IMR-90 (cell line): ENCODE measurements around the gene LEUTX.

Experiments used
- BHLHE40 ChIP-seq: fragments of 150-350 bp; IDR thresholded peaks from 2 replicates; pipeline ENCODE4 v1.6.1; 2016; ENCODE audit warnings: mild to moderate bottlenecking, low read depth, low read length
- CEBPB ChIP-seq: IDR thresholded peaks from 2 replicates; pipeline ENCODE4 v1.6.1; 2012; ENCODE audit warnings: low read depth, low read length, improper control_type of control experiment
- CTCF ChIP-seq: conservative IDR thresholded peaks from 2 replicates; pipeline ENCODE4 v1.5.1; 2012; ENCODE audit warnings: mild to moderate bottlenecking, low read depth, low read length, improper control_type of control experiment
- FOS ChIP-seq: fragments of 150-350 bp; IDR thresholded peaks from 2 replicates; pipeline ENCODE4 v1.6.1; 2016; ENCODE audit warnings: low read depth, low read length
- MAFK ChIP-seq: IDR thresholded peaks from 2 replicates; pipeline ENCODE4 v1.6.1; 2012; ENCODE audit warnings: low read depth, low read length, improper control_type of control experiment
- MXI1 ChIP-seq: IDR thresholded peaks from 2 replicates; pipeline ENCODE4 v1.6.1; 2012; ENCODE audit warnings: low read depth, mild to moderate bottlenecking, low read length, moderate library complexity, borderline replicate concordance
- NFE2L2 ChIP-seq: fragments of 150-350 bp; IDR thresholded peaks from 2 replicates; pipeline ENCODE4 v1.6.1; 2016; ENCODE audit warnings: low read depth, mild to moderate bottlenecking, low read length
- POLR2A ChIP-seq: IDR thresholded peaks from 2 replicates; pipeline ENCODE4 v1.6.1; 2012; ENCODE audit warnings: mild to moderate bottlenecking, low read depth, low read length
- RAD21 ChIP-seq: IDR thresholded peaks from 2 replicates; pipeline ENCODE4 v1.6.1; 2012; ENCODE audit warnings: low read length, improper control_type of control experiment
- RCOR1 ChIP-seq: IDR thresholded peaks from 2 replicates; pipeline ENCODE4 v1.6.1; 2012; ENCODE audit warnings: mild to moderate bottlenecking, low read length, improper control_type of control experiment; ENCODE audit not compliant: insufficient replicate concordance
- RFX5 ChIP-seq: IDR thresholded peaks from 2 replicates; pipeline ENCODE4 v1.8.0; 2012; ENCODE audit warnings: low read depth, mild to moderate bottlenecking, low read length, moderate library complexity
- SMC3 ChIP-seq: fragments of 150-350 bp; IDR thresholded peaks from 2 replicates; pipeline ENCODE4 v1.6.1; 2016; ENCODE audit warnings: low read depth, mild to moderate bottlenecking, antibody characterized with exemption, low read length, moderate library complexity
- USF2 ChIP-seq: fragments of 150-350 bp; IDR thresholded peaks from 2 replicates; pipeline ENCODE4 v1.6.1; 2017; ENCODE audit warnings: mild to moderate bottlenecking, antibody characterized with exemption, low read length, low read depth
- TF ChIP-seq, protein P1 (sequence below): fragments of 150-350 bp; IDR thresholded peaks from 2 replicates; pipeline ENCODE4 v1.6.1; 2016; ENCODE audit warnings: low read depth, mild to moderate bottlenecking, low read length, moderate library complexity, borderline replicate concordance

GRCh38 chr19:39831679-39832078, 53.0 kb downstream of the LEUTX start:
- TF ChIP-seq CTCF (no peak), POLR2A (no peak), RFX5 (no peak), MAFK (no peak), RAD21 (no peak), BHLHE40 (no peak), MXI1 (no peak), CEBPB (no peak), SMC3 (no peak), NFE2L2 (no peak), RCOR1 (no peak), FOS (no peak), USF2 (no peak)
- TF ChIP-seq, protein P1, sequence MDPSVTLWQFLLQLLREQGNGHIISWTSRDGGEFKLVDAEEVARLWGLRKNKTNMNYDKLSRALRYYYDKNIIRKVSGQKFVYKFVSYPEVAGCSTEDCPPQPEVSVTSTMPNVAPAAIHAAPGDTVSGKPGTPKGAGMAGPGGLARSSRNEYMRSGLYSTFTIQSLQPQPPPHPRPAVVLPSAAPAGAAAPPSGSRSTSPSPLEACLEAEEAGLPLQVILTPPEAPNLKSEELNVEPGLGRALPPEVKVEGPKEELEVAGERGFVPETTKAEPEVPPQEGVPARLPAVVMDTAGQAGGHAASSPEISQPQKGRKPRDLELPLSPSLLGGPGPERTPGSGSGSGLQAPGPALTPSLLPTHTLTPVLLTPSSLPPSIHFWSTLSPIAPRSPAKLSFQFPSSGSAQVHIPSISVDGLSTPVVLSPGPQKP: no peak
